NCI-H526 treated with DMSO at 0.1 percent for 48 hours (cell line): ENCODE measurements around the gene ARL8A.
"Not testable (repeated sequence)": the region's sequence is repeated elsewhere in the genome, so short reads cannot be mapped to it uniquely, and the experiment has no call there.

ENCODE experiments used
- DNase-seq: peaks from one replicate; lab custom pipeline; 2025; lab: John Stamatoyannopoulos, UW

The ARL8A gene

GRCh38 chr1:202112859-202113689 is 31.5 kb downstream of the ARL8A start:
- no peak for DNase-seq

GRCh38 chr1:202111589-202111988 is 32.9 kb downstream of the ARL8A start:
- DNase-seq: not testable (repeated sequence)

- DNase-seq: no peak
Observed at GRCh38 chr1:202110977-202111376, 33.6 kb downstream of the ARL8A start.

- no peak for DNase-seq
Observed at GRCh38 chr1:202107801-202108731, 36.5 kb downstream of the ARL8A start.

GRCh38 chr1:202107321-202107761 is 37.2 kb downstream of the ARL8A start:
- peak; percentile 16 for DNase-seq

GRCh38 chr1:202106340-202107254 is 37.9 kb downstream of the ARL8A start:
- DNase-seq: no peak

GRCh38 chr1:202105571-202106339 is 38.8 kb downstream of the ARL8A start:
- DNase-seq: peak; percentile 21

- no peak for DNase-seq
Observed at GRCh38 chr1:202104073-202104472, 40.5 kb downstream of the ARL8A start.

- DNase-seq: no peak
Observed at GRCh38 chr1:202101184-202101583, 43.4 kb downstream of the ARL8A start.

GRCh38 chr1:202093858-202094257 is 50.7 kb downstream of the ARL8A start:
- no peak for DNase-seq

- DNase-seq: no peak
Observed at GRCh38 chr1:202090994-202091393, 53.5 kb downstream of the ARL8A start.

GRCh38 chr1:202088206-202088605 is 56.3 kb downstream of the ARL8A start:
- no peak for DNase-seq

- peak; percentile 26 for DNase-seq
Observed at GRCh38 chr1:202086579-202087350, 57.8 kb downstream of the ARL8A start.

- DNase-seq: peak; percentile 92
Observed at GRCh38 chr1:202085682-202086373, 58.7 kb downstream of the ARL8A start.

GRCh38 chr1:202084791-202085681 is 59.5 kb downstream of the ARL8A start:
- DNase-seq: peak; percentile 91
